Putamen (tissue), 1 donor: ENCODE results near the gene BFSP1.

Experiments used
- DNase-seq: peaks from one replicate; pipeline ENCODE4 v3.0.0-alpha.2; 2016; ENCODE audit warnings: low spot score

BFSP1 gene

GRCh38 chr20:17530716-17531664, at the start of gene BFSP1:
Gene BFSP1 (minus strand): TSS chr20:17531379. CDS start chr20:17531329, 50 bp downstream.
- DNase-seq = peak; percentile 49

GRCh38 chr20:17580895-17581294, 49.7 kb upstream of the BFSP1 start:
- DNase-seq = no peak

DNA sequence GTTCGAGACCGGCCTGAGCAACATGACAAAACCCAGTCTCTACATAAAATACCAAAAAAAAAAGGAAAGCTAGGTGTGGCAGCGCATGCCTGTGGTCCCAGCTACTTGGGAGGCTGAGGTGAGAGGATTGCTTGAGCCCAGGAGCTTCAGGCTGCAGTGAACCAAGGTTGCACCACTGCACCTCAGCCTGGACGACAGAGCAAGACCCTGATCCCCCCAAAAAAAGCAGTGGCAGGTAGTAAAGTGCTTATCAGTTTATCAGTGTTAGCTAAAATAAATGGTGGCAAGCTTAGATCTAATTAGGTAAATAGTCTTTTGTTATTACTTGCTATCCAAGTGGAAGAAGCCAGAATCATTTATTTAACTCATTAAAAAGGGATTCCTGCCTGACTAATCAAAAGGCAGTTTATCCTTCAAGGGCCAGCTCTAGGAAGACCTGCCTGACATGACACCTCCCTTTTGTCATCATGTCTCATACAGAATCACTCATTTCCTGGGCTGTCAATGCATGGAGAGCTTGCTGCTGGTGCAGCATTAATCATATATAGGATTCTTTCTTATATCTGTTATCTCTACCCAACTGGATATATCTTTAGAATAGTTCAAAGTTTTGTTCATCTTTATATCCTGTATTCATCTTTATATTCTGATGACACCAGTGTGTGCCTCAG, 48.3 kb upstream of the BFSP1 start:
- no peak for DNase-seq

GRCh38 chr20:17576215-17576614, 45.0 kb upstream of the BFSP1 start:
- no peak for DNase-seq

GRCh38 chr20:17573463-17573862, 42.3 kb upstream of the BFSP1 start:
- DNase-seq = no peak

- no peak for DNase-seq
These were observed 41.0 kb upstream of the BFSP1 start for GRCh38 chr20:17572034-17572638.

DNA sequence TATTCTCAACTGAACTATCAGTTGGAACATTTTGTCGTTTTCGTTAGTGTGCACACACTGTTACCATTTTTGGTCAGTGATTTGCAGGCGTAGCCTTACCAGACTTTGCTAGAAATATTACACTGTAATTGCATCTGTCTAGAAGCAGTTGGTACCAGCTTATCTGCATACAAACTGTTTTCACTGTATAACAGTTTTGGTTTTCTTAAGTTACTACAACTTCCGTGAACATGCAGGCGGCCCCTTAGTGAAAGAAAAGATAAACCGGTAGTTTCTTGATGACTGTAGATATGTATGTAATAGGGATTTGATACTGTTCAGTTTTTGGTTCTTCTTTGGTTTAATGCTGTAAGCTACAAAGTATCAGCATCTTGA, 40.0 kb upstream of the BFSP1 start:
- DNase-seq = no peak

DNA sequence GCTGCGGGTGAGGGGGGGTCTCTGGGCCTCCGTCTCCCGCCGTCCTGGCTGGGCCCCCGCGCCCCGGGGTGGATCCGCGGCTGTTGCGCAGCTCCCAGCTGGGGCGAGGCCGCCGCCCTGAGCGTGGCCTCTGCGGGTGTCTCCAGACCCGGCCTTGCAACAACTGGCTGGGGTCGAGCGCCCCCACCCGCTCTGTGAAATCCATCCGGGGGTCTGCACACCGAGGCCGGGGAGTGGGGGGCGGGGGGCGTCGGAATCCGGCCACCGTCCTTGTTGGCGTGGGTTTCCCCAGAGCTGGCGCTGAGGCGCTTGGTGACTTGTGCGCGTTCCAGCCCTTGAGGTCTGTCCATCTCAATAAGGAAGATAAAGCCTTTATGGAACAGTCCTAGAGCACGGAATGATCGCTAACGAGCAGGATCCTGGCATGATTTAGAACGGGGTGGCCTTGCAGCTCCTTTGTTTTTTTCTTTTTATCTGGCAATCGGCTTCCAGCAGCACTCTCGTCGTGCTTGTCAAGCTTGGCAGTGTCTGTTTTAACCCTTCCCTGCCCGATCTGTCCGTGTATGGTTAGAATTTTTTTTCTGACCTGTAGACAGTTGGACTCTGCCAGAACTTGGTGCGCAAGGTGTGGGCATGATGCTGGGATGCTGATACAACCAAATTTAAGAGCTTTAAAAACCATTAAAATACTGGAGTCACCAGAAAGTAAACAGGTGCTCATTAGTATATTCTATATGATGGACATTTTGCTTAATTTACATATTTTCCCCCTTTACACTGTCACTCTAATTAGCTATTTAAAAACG, 39.4 kb upstream of the BFSP1 start:
- peak; percentile 47 for DNase-seq

GRCh38 chr20:17569616-17570346, 38.6 kb upstream of the BFSP1 start, which contains the start of gene DSTN:
Gene DSTN (plus strand): TSS chr20:17570075. CDS start chr20:17570209, 134 bp downstream.
- peak; percentile 92 for DNase-seq

- peak; percentile 25 for DNase-seq
These were observed 37.9 kb upstream of the BFSP1 start for GRCh38 chr20:17568972-17569521.

DNA sequence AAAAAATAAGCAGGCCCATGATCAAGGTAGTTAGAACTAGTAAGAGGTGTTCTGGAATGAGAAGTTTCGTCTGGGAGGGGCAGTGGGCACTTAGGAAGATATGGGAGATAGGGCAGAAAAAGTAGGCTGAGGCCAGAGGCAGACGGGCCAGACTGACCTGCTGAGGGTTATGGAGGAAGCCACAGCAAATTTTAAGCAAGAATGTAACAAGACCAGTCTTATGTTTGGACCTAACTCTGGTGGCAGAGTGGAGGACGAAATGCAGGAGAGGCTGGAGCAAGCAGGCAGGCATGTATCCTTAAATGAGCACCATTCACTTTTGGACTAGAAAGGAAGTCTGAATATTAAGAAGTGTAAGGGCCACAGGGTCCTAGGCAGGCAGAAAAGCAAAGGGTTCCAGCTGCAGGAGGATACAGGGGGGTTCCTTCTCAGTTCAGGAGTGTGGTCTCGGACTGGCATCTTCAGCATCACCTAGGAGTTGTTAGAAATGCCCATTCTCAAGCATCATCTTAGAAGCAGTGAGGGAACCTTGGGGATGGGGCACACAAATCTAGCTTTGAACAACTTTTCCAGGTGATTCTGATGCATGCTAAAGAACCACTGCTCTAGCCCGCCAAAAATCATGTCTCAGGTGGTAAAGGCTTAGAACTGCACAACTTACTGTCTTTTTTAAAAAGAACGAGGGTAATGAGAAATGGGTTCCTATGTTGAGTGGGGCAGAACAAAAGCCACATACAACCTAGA, 37.0 kb upstream of the BFSP1 start:
- DNase-seq = no peak

DNA sequence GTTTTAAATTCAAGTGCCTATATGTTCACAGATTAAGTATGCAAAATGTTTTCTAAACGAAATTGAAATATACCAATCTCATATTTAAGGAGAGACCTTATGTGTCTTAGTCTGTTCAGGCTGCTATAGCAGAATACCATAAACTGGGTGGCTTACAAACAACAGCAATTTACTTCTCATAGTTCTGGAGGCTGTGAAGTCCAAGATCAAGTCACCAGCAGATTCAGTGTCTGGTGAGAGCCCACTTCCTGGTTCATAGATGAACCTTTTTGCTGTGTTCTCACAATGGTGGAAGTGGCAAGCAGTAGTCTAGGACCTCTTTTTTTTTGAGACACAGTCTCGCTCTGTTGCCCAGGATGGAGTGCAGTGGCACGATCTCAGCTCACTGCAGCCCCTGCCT, 35.2 kb upstream of the BFSP1 start:
- DNase-seq = no peak

DNA sequence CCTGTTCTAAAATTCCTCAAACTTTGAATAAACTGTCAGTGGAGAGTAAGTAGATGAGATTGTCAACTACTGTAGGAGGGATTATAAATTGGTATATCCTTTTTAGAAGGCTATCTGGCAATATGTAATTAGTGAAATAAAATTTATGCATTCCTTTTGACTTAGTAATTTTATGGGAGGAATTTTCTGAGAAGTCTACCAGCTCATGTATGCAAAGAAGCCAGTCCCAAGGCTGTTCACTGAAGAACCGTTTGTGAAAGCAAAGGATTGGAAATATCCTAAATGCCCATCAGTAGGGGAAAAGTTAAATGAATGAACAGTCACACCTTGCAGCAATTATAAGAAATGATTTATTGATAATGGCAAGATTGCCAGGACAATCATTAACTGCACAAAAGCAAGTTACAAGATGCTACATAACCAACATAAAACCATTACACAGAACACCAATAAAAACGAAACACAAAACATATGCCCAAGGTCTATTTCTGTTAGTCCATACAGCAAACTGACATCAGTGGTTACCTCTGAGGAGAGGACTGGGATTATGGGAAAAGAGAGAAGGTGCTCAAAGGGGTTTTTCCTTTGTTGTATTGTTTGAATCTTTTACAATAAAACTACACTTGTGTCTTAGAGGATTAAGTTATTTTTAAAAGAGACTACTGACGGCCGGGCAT, 34.1 kb upstream of the BFSP1 start:
- no peak for DNase-seq

DNA sequence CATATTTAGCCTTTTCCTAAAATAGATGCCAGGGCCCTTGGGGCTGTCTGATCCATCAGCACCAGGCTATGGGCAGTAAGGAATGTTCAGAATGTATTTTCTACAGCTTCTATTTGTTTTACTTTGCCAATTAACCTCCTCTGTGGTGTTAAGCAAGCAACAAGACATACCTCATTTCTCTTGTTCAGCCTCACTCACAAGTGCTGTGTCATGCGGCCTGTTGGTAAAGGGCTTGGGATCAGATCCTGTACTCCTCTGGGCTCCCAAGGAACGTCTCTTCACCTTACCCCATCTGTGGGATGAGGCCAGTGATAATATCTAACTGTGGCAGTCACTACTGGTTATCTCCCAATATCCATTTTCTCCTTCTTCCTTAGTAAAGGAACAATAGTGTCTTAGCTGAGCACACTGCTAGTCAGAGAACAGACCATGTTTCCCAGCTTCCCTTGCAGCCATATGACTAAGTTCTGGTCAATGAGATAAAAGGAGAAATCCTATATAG, 31.7 kb upstream of the BFSP1 start:
- no peak for DNase-seq

GRCh38 chr20:17560344-17561074, 29.3 kb upstream of the BFSP1 start:
- DNase-seq = no peak

GRCh38 chr20:17559338-17559737, 28.2 kb upstream of the BFSP1 start:
- DNase-seq = no peak

- no peak for DNase-seq
These were observed 27.7 kb upstream of the BFSP1 start for GRCh38 chr20:17558941-17559304.

DNA sequence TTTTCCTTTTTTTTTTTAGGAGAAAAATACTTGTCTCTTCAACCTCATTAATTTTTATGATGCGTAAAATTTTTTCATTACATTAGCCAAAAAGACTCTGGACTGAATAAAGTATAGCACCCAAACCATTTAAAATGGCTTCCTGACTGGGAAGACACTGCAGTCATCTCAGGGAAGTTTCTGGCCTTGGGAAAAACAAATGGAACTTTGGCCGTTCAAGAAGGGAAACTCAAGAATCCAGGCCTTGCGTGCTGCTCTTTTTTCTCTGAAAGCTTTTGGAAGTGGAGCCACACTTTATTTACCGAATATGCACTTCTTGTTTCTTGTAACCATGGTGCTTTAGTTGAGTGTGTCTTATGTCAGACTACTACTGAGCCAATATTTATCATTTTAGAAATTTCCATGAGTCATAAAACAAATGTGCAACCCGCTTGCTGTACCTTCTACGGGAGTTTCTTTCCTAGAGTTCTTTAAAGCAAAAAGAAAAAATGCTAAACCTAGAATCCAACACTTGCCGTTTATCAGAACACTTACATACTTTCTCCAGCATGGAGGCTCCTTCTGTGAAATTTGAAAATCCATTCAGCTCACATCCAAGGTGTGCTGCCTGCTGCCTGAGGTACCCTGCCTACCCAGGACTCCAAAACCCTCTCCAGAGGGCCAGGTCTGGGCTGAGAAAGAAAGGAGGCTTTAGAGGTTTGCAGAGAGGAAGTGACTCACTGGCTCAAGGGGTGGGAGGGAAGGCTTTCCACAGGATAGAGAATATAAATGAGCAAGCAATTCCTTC, 27.2 kb upstream of the BFSP1 start:
- DNase-seq = no peak
